Measurements from ENCODE around the gene GTF2A1L.

DNA sequence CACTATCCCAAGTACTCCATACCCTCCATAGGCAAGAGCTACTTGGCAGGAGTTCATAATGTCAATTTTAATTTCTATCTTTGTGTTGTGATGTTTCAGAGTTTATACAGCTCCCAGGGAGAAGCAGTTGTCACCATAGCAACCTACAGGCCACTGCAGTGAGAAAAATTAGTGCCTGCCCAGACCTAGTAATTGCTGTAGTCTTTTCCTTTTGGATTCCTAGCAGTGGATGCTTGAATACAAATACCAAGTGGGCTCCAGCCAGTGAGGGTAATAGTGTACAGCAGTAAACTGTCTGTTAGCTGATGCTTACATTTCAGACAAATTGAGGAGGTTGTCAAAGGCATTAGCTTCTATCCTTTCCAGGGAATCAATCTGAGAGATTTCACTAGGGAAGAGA lies 111.2 kb downstream of the GTF2A1L start:
- no peak for TF ChIP-seq POLR2A (IDR thresholded peaks at IDR 0.05; ENCODE audit: low read depth, low read length)
- TF ChIP-seq POLR2AphosphoS5 (IDR thresholded peaks at IDR 0.05; ENCODE audit: low read depth, low read length), result no peak

All from GM12892 (cell line).